ENCODE measurements around the gene ASGR1.

Gene ASGR1

GRCh38 chr17:7191069-7191468 is 11.9 kb upstream of the ASGR1 start:
- no peaks in the 10 kb centered on the region for H3K9me3 ChIP-seq (ENCODE audit: insufficient read depth, low read length, severe bottlenecking)
- H3K27me3 ChIP-seq (ENCODE audit: insufficient read depth, low read length, poor library complexity) = no peaks in the 10 kb centered on the region
- H3K4me3 ChIP-seq (ENCODE audit: low read depth in 1 of 2, low read length in 2 of 2) = no peak overlapping the region
- no peaks in the 10 kb centered on the region for H3K4me1 ChIP-seq (ENCODE audit: insufficient read depth, low read length)
- ATAC-seq (ENCODE audit: insufficient read depth, low read depth) = no peak
- no peaks in the 10 kb centered on the region for H3K79me2 ChIP-seq (ENCODE audit: insufficient read depth, low read length)
- H4K20me1 ChIP-seq (ENCODE audit: insufficient read depth, low read length) = 0 out of 2 replicates have a peak, but pooled peaks cover 3% of the 10 kb centered on the region
- H3K27ac ChIP-seq (ENCODE audit: low read length) = no peak overlapping the region
- H3K4me2 ChIP-seq (ENCODE audit: insufficient read depth, low read length) = no peak overlapping the region
- peaks cover 9% of the 10 kb centered on the region; the same call in 1 of the 2 replicates for H3K36me3 ChIP-seq (ENCODE audit: insufficient read depth, low read length)
- no peak overlapping the region for H3K9ac ChIP-seq (ENCODE audit: low read depth, low read length)
- no peak for TF ChIP-seq EZH2 (IDR thresholded peaks at IDR 0.05; ENCODE audit: borderline replicate concordance, low read depth, low read length, severe bottlenecking)
- TF ChIP-seq, protein P1, sequence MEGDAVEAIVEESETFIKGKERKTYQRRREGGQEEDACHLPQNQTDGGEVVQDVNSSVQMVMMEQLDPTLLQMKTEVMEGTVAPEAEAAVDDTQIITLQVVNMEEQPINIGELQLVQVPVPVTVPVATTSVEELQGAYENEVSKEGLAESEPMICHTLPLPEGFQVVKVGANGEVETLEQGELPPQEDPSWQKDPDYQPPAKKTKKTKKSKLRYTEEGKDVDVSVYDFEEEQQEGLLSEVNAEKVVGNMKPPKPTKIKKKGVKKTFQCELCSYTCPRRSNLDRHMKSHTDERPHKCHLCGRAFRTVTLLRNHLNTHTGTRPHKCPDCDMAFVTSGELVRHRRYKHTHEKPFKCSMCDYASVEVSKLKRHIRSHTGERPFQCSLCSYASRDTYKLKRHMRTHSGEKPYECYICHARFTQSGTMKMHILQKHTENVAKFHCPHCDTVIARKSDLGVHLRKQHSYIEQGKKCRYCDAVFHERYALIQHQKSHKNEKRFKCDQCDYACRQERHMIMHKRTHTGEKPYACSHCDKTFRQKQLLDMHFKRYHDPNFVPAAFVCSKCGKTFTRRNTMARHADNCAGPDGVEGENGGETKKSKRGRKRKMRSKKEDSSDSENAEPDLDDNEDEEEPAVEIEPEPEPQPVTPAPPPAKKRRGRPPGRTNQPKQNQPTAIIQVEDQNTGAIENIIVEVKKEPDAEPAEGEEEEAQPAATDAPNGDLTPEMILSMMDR (IDR thresholded peaks at IDR 0.05; ENCODE audit: borderline replicate concordance, extremely low read depth, low read length, poor library complexity, severe bottlenecking) = no peak
- H2AFZ ChIP-seq (ENCODE audit: low read depth, low read length) = no peak overlapping the region
- DNase-seq = no peak

- Histone ChIP-seq H3K27me3 (ENCODE audit: insufficient read depth, low read length, poor library complexity) (no peaks in the 10 kb centered on the region), H3K9ac (ENCODE audit: low read depth, low read length) (no peak overlapping the region), H3K36me3 (ENCODE audit: insufficient read depth, low read length) (peaks cover 4% of the 10 kb centered on the region; the same call in 1 of the 2 replicates), H3K4me2 (ENCODE audit: insufficient read depth, low read length) (no peak overlapping the region), H3K4me3 (ENCODE audit: low read depth in 1 of 2, low read length in 2 of 2) (no peak overlapping the region), H3K4me1 (ENCODE audit: insufficient read depth, low read length) (no peaks in the 10 kb centered on the region), H3K9me3 (ENCODE audit: insufficient read depth, low read length, severe bottlenecking) (no peaks in the 10 kb centered on the region), H4K20me1 (ENCODE audit: insufficient read depth, low read length) (0 out of 2 replicates have a peak, but pooled peaks cover 3% of the 10 kb centered on the region), H3K79me2 (ENCODE audit: insufficient read depth, low read length) (no peaks in the 10 kb centered on the region), H2AFZ (ENCODE audit: low read depth, low read length) (no peak overlapping the region), H3K27ac (ENCODE audit: low read length) (no peak overlapping the region)
- TF ChIP-seq, protein P1 (IDR thresholded peaks at IDR 0.05; ENCODE audit: borderline replicate concordance, extremely low read depth, low read length, poor library complexity, severe bottlenecking) = no peak
- no peak for TF ChIP-seq EZH2 (IDR thresholded peaks at IDR 0.05; ENCODE audit: borderline replicate concordance, low read depth, low read length, severe bottlenecking)
- DNase-seq (no peak), ATAC-seq (ENCODE audit: insufficient read depth, low read depth) (no peak)
Measured at GRCh38 chr17:7190276-7190917, 11.2 kb upstream of the ASGR1 start.

DNA sequence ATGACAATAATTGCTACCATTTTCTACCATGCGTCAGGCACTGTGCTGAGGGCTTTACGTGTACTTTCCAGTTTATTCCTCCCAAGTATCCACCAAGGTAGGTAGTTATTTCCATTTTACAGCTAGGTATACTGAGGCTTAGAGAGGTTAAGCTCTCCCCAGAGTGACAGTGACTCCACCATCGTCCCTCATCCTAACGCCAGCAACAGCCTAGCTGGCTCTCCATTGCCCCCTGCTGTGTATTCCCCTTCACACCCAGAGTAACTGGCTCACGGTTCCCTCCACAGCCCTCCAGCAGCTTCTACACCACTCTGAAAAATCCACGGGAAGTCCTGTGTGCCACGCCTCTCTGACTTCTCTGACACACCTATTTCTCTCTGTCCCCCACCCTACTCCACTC is 7.1 kb upstream of the ASGR1 start:
- Histone ChIP-seq H3K79me2 (ENCODE audit: insufficient read depth, low read length) (no peaks in the 10 kb centered on the region), H3K9me3 (ENCODE audit: insufficient read depth, low read length, severe bottlenecking) (no peaks in the 10 kb centered on the region), H3K4me1 (ENCODE audit: insufficient read depth, low read length) (no peaks in the 10 kb centered on the region), H3K4me2 (ENCODE audit: insufficient read depth, low read length) (no peak overlapping the region), H3K27ac (ENCODE audit: low read length) (no peak overlapping the region), H3K9ac (ENCODE audit: low read depth, low read length) (no peak overlapping the region), H2AFZ (ENCODE audit: low read depth, low read length) (no peak overlapping the region), H3K4me3 (ENCODE audit: low read depth in 1 of 2, low read length in 2 of 2) (no peak overlapping the region), H3K27me3 (ENCODE audit: insufficient read depth, low read length, poor library complexity) (no peaks in the 10 kb centered on the region), H4K20me1 (ENCODE audit: insufficient read depth, low read length) (no peaks in the 10 kb centered on the region), H3K36me3 (ENCODE audit: insufficient read depth, low read length) (no peaks in the 10 kb centered on the region; the same call in 1 of the 2 replicates)
- DNase-seq (no peak), ATAC-seq (ENCODE audit: insufficient read depth, low read depth) (no peak; the same call in 2 of the 3 replicates)
- no peak for TF ChIP-seq EZH2 (IDR thresholded peaks at IDR 0.05; ENCODE audit: borderline replicate concordance, low read depth, low read length, severe bottlenecking)
- TF ChIP-seq, protein P1 (IDR thresholded peaks at IDR 0.05; ENCODE audit: borderline replicate concordance, extremely low read depth, low read length, poor library complexity, severe bottlenecking) = peak; percentile 48

Measured in DND-41 (cell line).